ENCODE results near the gene NTM.

Gene NTM

GRCh38 chr11:131616481-131617140 is 246.2 kb downstream of the NTM start:
- DNase-seq (ENCODE audit: low read depth in 1 of 2, low spot score in 1 of 2) = no peak
- H3K4me3 ChIP-seq (replicated peaks; ENCODE audit: insufficient read depth, low read length) = no peak overlapping the region
- H3K27me3 ChIP-seq (ENCODE audit: insufficient read depth, poor library complexity, severe bottlenecking) = no peaks in the 10 kb centered on the region
- no peak overlapping the region for H3K27ac ChIP-seq (replicated peaks)
- TF ChIP-seq, protein P1, sequence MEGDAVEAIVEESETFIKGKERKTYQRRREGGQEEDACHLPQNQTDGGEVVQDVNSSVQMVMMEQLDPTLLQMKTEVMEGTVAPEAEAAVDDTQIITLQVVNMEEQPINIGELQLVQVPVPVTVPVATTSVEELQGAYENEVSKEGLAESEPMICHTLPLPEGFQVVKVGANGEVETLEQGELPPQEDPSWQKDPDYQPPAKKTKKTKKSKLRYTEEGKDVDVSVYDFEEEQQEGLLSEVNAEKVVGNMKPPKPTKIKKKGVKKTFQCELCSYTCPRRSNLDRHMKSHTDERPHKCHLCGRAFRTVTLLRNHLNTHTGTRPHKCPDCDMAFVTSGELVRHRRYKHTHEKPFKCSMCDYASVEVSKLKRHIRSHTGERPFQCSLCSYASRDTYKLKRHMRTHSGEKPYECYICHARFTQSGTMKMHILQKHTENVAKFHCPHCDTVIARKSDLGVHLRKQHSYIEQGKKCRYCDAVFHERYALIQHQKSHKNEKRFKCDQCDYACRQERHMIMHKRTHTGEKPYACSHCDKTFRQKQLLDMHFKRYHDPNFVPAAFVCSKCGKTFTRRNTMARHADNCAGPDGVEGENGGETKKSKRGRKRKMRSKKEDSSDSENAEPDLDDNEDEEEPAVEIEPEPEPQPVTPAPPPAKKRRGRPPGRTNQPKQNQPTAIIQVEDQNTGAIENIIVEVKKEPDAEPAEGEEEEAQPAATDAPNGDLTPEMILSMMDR (IDR thresholded peaks at IDR 0.05; ENCODE audit: insufficient read depth, low read length) = no peak
- no peak for TF ChIP-seq GABPA (IDR thresholded peaks at IDR 0.05; ENCODE audit: low read depth)
- no peak for TF ChIP-seq POLR2AphosphoS5 (IDR thresholded peaks at IDR 0.05; ENCODE audit: low read depth)
- no peak for TF ChIP-seq REST (IDR thresholded peaks at IDR 0.05; ENCODE audit: insufficient replicate concordance, low read depth)
- no peak for TF ChIP-seq SPI1 (IDR thresholded peaks at IDR 0.05; ENCODE audit: borderline replicate concordance, low read depth)

GRCh38 chr11:131618201-131618600 is 247.8 kb downstream of the NTM start:
- Histone ChIP-seq H3K27me3 (ENCODE audit: insufficient read depth, poor library complexity, severe bottlenecking) (no peaks in the 10 kb centered on the region), H3K4me3 (replicated peaks; ENCODE audit: insufficient read depth, low read length) (no peak overlapping the region), H3K27ac (replicated peaks) (no peak overlapping the region)
- TF ChIP-seq, protein P1 (IDR thresholded peaks at IDR 0.05; ENCODE audit: insufficient read depth, low read length) = no peak
- no peak for TF ChIP-seq SPI1 (IDR thresholded peaks at IDR 0.05; ENCODE audit: borderline replicate concordance, low read depth)
- TF ChIP-seq POLR2AphosphoS5 (IDR thresholded peaks at IDR 0.05; ENCODE audit: low read depth) = no peak
- TF ChIP-seq GABPA (IDR thresholded peaks at IDR 0.05; ENCODE audit: low read depth) = no peak
- TF ChIP-seq REST (IDR thresholded peaks at IDR 0.05; ENCODE audit: insufficient replicate concordance, low read depth) = no peak
- DNase-seq (ENCODE audit: low read depth in 1 of 2, low spot score in 1 of 2) = no peak

DNA sequence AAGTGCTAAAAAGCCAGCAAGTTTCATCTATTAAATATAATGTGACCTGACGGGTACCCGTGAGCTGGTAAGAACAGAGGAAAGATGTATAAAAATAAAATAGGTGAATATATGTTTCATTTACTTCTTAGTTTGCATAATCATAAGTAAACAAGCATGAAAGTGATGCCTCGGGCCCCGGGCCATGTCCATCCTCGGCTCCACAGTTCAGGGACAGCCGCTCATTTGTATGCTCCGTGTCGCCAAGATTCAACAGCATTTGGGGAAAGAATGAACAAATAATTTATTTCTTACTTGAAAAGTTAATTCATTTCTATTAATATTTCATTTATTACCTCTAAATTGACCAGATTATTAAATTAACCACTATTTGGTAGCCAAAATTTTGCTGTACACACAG is 251.8 kb downstream of the NTM start:
- TF ChIP-seq SPI1 (IDR thresholded peaks at IDR 0.05; ENCODE audit: borderline replicate concordance, low read depth) (no peak), REST (IDR thresholded peaks at IDR 0.05; ENCODE audit: insufficient replicate concordance, low read depth) (no peak), POLR2AphosphoS5 (IDR thresholded peaks at IDR 0.05; ENCODE audit: low read depth) (no peak), GABPA (IDR thresholded peaks at IDR 0.05; ENCODE audit: low read depth) (no peak)
- TF ChIP-seq, protein P1 (IDR thresholded peaks at IDR 0.05; ENCODE audit: insufficient read depth, low read length) = no peak
- H3K27me3 ChIP-seq (ENCODE audit: insufficient read depth, poor library complexity, severe bottlenecking) = no peaks in the 10 kb centered on the region
- no peak for DNase-seq (ENCODE audit: low read depth in 1 of 2, low spot score in 1 of 2)

More for the DNA sequence above, 251.8 kb downstream of the NTM start:
- Histone ChIP-seq H3K4me3 (replicated peaks; ENCODE audit: insufficient read depth, low read length) (no peak overlapping the region), H3K27ac (replicated peaks) (no peak overlapping the region)
